Activated CD4-positive, alpha-beta T cell treated with anti-CD3 and anti-CD28 coated beads, Interleukin-2, amount 10 ng/mL, durations not matched to agents 7 days and 5 days (primary cell): Measurements from ENCODE around the gene MRPS2. TPM values are rescaled to one million over a fixed set of nuclear protein-coding genes. Genes with fewer than 3 reads are reported as not detected.

Source experiments
- CTCF ChIA-PET: fragments of 350-600 bp; sonication (Branson Sonifier 250); formaldehyde crosslinking; loops from one replicate; lab custom pipeline; 2021; ENCODE audit warnings: antibody characterized with exemption; lab: Charles Lee
- POLR2A ChIA-PET: fragments of 350-600 bp; sonication (Branson Sonifier 250); formaldehyde crosslinking; loops from one replicate; lab custom pipeline; 2021; ENCODE audit warnings: antibody characterized with exemption; lab: Charles Lee
- DNase-seq: peaks from one replicate; pipeline ENCODE4 v3.0.0-alpha.2; 2020
- H3K27ac Mint-ChIP-seq: one replicate; pipeline ENCODE4 v1.8.0; 2021; ENCODE audit warnings: mild to moderate bottlenecking, moderate library complexity, mixed read lengths
- H3K27me3 Mint-ChIP-seq: one replicate; pipeline ENCODE4 v1.8.0; 2021; ENCODE audit warnings: mixed read lengths
- H3K36me3 Mint-ChIP-seq: one replicate; pipeline ENCODE4 v1.8.0; 2021; ENCODE audit warnings: low read depth, mixed read lengths
- H3K4me1 Mint-ChIP-seq: one replicate; pipeline ENCODE4 v1.8.0; 2021; ENCODE audit warnings: mixed read lengths
- H3K4me3 Mint-ChIP-seq: one replicate; pipeline ENCODE4 v1.8.0; 2021; ENCODE audit warnings: mild to moderate bottlenecking, moderate library complexity, mixed read lengths
- H3K9me3 Mint-ChIP-seq: one replicate; pipeline ENCODE4 v1.8.0; 2021; ENCODE audit warnings: mixed read lengths
- total RNA-seq, 2 experiments: library from RNA; stranded (reverse); gene quantifications; one replicate each; pipeline ENCODE4 v1.2.3, GENCODE V29; 2021

The MRPS2 gene
- total RNA-seq, 2 experiments from 2014 or later: 28.0 to 31.2 TPM

DNA sequence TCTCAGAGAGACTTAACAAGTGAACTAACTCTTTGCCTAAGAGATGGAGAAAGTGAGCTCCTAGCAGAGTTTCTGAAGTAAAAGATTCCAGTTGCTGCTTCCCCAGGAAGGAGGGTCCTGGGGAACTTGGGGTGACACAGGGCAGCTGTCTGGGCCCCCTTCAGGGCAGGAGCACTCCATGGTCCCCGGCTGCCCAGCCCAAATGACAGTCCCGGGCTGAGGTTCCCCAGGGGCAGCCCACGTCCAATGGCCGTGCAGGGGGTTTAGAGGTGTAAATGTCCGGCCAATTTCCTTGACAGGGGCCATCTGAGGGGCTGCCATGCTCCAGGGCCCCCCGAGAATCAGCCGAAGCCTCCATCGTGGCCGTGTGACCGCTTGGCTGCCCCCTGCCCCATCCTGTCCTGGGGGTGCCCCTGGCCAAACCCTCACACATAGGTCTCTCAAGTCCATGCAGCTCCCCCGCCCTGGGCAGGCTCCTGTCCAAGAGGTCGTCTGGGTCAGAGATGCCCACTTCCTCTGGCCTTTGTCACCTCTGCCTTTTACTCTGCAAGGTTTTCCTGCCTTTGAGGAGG lies 26.4 kb upstream of the MRPS2 start:
- DNase-seq: no peak
- H3K4me3 Mint-ChIP-seq: no peak overlapping the region
- no peaks in the 10 kb centered on the region for H3K36me3 Mint-ChIP-seq
- peaks cover 8% of the 10 kb centered on the region for H3K4me1 Mint-ChIP-seq
- no peak overlapping the region for H3K27ac Mint-ChIP-seq
- POLR2A ChIA-PET: interaction anchor here (0.6 kb wide), 1 partner anchor 403 kb away, joined by 13 read pairs; no protein-coding TSS in a partner anchor
- peaks cover 20% of the 10 kb centered on the region for H3K27me3 Mint-ChIP-seq
- H3K9me3 Mint-ChIP-seq: no peaks in the 10 kb centered on the region
- CTCF ChIA-PET: no interaction called here

DNA sequence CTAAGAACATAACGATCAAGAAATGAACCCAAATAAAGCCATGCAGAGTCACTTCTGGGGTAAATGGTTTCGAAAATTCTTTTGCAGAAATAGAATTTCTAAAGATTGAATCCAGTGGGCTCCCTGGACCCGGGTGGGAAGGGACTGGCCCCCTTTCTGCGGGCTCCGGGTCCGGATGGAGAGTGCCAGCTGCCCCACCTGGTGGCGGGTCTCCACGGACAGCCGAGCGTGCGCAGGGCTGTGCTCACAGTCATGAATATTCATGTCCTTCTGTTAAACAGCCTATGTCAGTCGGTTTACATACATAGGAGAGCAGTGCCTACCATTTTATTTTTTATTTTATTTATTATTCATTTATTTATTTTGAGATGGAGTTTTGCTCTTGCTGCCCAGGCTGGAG lies 25.6 kb upstream of the MRPS2 start:
- no peaks in the 10 kb centered on the region for H3K36me3 Mint-ChIP-seq
- H3K27me3 Mint-ChIP-seq: peaks cover 20% of the 10 kb centered on the region
- POLR2A ChIA-PET: no interaction called here
- H3K4me3 Mint-ChIP-seq: no peak overlapping the region
- no peak overlapping the region for H3K27ac Mint-ChIP-seq
- no peaks in the 10 kb centered on the region for H3K9me3 Mint-ChIP-seq
- no peak for DNase-seq
- H3K4me1 Mint-ChIP-seq: peaks cover 5% of the 10 kb centered on the region
- CTCF ChIA-PET: no interaction called here

DNA sequence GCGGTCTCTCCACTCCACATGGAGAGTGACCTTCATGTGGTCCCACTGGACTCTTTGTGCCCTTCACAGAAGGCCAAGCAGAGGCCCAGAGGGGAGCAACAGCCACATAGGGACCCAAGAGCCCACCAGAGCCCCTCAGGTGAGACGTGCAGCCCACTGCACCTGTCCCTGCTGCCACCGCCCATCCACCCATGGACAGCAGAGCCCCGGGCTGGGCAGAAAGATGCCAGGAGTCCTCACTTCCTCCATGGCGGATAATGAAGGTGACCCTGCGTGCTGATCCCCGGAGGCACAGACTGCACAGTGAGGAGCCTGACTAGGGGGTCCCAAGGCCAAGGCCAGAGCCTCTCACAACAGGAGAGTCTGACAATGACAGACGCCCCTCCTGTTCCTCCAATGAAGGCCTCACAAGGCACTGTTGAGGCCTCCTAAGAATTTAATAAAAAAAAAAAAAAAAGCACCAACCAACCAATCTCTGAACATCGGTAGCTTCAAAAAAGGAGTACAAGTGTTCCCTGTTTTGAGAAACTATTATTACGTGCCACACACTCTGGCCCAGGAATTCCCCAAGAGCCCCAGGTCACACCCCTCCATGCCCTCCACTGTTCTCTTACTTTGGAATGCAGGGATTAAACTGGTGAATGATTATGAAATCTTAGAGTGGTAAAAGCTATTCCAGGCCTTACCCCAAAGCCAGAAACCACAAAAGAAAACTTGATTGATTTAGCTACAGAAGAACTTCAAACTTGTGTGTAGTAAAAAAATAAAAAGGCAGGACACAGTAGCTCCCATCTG lies 23.7 kb upstream of the MRPS2 start:
- H3K9me3 Mint-ChIP-seq: no peaks in the 10 kb centered on the region
- H3K4me1 Mint-ChIP-seq: peaks cover 4% of the 10 kb centered on the region
- CTCF ChIA-PET: interaction anchor here (1.0 kb wide), 1 partner anchor 11 kb away, joined by 3 read pairs; no protein-coding TSS in a partner anchor
- DNase-seq: no peak
- POLR2A ChIA-PET: no interaction called here
- no peak overlapping the region for H3K27ac Mint-ChIP-seq
- peaks cover 32% of the 10 kb centered on the region for H3K27me3 Mint-ChIP-seq
- H3K4me3 Mint-ChIP-seq: no peak overlapping the region
- H3K36me3 Mint-ChIP-seq: no peaks in the 10 kb centered on the region

DNA sequence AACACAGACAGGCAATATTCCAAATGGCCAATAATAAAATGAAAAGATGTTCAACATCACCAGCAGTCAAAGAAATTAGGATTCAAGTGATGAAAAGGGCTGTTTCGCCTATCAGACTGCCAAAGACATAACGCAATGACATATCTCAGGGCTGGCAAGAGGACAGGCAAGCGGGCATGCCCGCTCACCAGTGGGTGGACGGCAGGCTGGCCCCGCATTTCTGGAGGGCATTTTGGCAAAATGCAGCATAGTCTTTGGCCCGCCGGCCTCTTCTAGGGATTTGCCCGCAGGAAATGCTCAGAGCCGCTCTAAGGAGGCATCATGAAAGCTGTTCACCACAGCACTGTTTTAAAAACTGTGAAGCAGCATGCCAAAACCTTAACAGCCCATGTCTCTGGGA lies 22.3 kb upstream of the MRPS2 start:
- CTCF ChIA-PET: no interaction called here

DNA sequence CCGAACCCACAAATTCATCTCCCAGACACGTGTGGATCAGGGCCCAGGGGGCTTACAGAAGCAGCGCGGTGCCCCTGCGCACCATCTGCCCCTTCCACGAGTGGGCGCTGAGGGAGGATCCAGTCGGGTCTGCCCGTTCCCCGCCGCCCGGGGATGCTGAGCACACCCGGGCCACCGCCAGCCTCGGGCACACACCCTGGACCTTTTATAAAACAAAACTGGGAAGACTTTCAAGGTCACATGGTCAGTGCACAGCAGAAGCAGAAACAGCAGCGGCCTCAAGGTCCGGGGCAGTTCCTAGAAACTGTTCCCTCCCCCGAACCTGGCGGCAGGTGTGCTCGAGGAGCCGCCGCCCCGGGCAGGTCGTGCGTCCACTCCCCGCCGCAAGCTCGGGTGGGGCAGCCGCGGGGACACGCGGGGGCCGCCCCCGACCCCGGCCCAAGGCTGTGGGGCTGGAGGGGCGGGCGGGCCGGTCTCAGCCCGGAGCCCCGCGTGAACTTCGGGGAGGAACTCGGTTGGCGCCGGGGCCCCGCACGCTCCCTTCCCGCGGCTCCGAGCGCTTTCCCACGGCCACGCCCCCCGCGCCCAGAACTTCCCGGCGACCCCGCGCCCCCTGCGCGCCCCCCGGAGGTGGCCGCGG lies 21.5 kb upstream of the MRPS2 start:
- CTCF ChIA-PET: no interaction called here
- H3K4me3 Mint-ChIP-seq: peak overlapping the region; percentile 65
- POLR2A ChIA-PET: no interaction called here
- peaks cover 4% of the 10 kb centered on the region for H3K4me1 Mint-ChIP-seq
- peaks cover 41% of the 10 kb centered on the region for H3K27me3 Mint-ChIP-seq
- H3K27ac Mint-ChIP-seq: no peak overlapping the region
- H3K36me3 Mint-ChIP-seq: no peaks in the 10 kb centered on the region
- H3K9me3 Mint-ChIP-seq: no peaks in the 10 kb centered on the region
- DNase-seq: no peak

More for the DNA sequence above, 22.3 kb upstream of the MRPS2 start:
- Mint-ChIP-seq H3K4me1 (peaks cover 4% of the 10 kb centered on the region), H3K36me3 (no peaks in the 10 kb centered on the region), H3K9me3 (no peaks in the 10 kb centered on the region), H3K27me3 (peaks cover 41% of the 10 kb centered on the region), H3K27ac (no peak overlapping the region), H3K4me3 (peak overlapping the region; percentile 65)
- POLR2A ChIA-PET: no interaction called here
- no peak for DNase-seq

DNA sequence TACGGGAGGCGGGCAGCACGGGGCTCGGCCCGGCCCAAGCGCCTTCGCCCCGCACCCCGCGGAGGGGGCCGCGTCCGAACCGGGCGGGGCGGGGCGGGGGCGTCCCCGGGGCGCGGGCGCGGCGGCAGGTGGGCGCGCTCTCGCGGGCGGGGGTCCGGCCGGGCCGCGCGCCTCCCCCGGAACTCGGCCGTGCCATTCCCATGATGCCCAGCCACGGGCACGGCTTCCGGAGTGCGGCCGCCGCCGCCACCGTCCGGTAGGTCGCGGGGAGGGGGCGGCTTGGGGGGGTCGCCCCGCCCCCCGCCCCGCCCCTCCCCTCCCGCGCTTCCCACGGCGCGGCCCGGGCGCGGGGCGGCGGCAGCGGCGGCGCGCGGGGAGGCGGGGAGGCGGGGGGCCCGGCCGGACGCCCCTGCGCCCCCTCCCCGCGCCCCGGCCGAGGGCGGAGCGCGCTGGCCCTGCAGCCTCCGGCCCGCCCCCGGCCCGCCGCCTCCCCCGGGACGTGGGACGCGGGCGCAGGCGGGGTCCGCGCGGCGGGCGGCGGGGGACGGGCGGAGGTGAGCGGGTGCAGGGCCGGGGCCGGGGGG lies 20.9 kb upstream of the MRPS2 start, which contains the start of gene PPP1R26:
PPP1R26 (plus strand) TSS at position 314 of the 584 bp plus-strand sequence. CDS start 4,729 bp downstream, outside the sequence.
- H3K27me3 Mint-ChIP-seq: peaks cover 41% of the 10 kb centered on the region
- no peak within 1 kb of the TSS for H3K27ac Mint-ChIP-seq
- POLR2A ChIA-PET: no interaction called here
- H3K36me3 Mint-ChIP-seq: no peaks in the 10 kb centered on the region
- CTCF ChIA-PET: interaction anchor here (1.0 kb wide), 1 partner anchor 20 kb away, joined by 3 read pairs; no protein-coding TSS in a partner anchor
- H3K9me3 Mint-ChIP-seq: no peaks in the 10 kb centered on the region
- DNase-seq: no peak
- H3K4me3 Mint-ChIP-seq: peak within 1 kb of the TSS; percentile 65
- peaks cover 4% of the 10 kb centered on the region for H3K4me1 Mint-ChIP-seq

DNA sequence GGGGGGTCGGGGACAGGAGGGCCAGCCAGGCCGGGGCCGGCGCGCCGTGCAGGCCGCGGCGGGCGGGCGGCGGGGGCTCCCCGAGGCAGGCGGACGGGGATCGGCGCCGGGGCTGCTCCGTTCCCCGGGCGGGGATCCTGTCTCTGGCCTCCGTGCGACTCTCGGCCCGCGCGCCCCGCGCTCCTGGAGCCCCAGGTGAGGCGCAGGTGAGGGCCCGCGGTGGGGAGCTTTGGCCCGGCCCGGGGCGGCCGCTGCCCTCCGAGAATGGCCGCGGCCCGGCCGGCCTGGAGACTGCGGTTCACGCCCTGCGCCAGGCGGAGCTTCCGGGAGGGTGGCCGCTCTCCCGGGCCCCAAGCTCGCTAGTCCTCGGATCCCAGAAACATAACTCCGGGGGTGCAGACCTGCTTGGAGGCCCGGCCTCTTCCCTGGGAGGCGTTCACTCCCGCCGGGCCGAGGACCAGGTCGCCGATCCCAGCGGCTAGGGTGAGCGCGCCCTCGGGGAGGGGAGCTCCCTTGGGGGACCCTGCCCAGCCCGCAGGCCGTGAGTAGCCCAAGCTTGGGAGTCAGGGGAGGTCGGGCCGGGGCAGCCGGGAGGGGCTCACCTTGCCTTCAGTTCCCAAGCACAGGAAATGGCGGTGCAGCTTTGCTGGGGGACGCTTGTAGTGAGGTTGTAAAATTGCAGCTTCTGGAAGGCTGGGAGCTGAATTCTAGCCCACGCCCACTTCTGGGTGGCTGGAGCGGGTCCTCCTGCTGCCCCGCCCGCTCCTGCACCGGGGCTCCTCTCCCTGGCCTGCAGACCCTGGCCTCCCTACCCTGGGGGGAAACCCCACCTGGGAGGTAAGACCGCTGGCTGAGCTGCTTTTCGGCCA lies 20.2 kb upstream of the MRPS2 start:
- no peak for DNase-seq
- ChIA-PET POLR2A (no interaction called here), CTCF (interaction anchor here (1.0 kb wide), 1 partner anchor 20 kb away, joined by 3 read pairs; no protein-coding TSS in a partner anchor)
- Mint-ChIP-seq H3K36me3 (no peaks in the 10 kb centered on the region), H3K27me3 (peaks cover 41% of the 10 kb centered on the region), H3K4me3 (no peak overlapping the region), H3K27ac (no peak overlapping the region), H3K4me1 (peaks cover 4% of the 10 kb centered on the region), H3K9me3 (no peaks in the 10 kb centered on the region)

DNA sequence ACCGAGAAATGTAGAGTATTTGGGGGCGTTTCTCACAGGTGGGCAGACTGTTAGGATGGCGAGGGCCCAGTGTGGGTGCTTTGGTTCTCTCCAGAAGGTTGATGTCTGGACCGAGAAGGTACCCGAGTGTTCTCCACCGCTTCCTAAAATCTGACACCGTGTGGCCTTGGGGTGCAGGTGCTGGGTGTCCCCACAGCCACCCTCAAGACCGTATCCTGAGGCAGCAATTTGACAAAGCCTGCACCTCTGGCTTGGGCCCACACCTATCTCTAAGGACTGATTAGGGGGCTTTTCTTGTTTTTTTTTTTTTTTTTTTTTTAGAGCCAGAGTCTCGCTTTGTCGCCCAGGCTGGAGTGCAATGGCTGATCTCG lies 19.6 kb upstream of the MRPS2 start:
- Mint-ChIP-seq H3K27ac (no peak overlapping the region), H3K27me3 (peaks cover 37% of the 10 kb centered on the region), H3K4me1 (peaks cover 4% of the 10 kb centered on the region), H3K36me3 (no peaks in the 10 kb centered on the region), H3K9me3 (no peaks in the 10 kb centered on the region), H3K4me3 (peak overlapping the region; percentile 25)
- ChIA-PET POLR2A (no interaction called here), CTCF (no interaction called here)
- no peak for DNase-seq

DNA sequence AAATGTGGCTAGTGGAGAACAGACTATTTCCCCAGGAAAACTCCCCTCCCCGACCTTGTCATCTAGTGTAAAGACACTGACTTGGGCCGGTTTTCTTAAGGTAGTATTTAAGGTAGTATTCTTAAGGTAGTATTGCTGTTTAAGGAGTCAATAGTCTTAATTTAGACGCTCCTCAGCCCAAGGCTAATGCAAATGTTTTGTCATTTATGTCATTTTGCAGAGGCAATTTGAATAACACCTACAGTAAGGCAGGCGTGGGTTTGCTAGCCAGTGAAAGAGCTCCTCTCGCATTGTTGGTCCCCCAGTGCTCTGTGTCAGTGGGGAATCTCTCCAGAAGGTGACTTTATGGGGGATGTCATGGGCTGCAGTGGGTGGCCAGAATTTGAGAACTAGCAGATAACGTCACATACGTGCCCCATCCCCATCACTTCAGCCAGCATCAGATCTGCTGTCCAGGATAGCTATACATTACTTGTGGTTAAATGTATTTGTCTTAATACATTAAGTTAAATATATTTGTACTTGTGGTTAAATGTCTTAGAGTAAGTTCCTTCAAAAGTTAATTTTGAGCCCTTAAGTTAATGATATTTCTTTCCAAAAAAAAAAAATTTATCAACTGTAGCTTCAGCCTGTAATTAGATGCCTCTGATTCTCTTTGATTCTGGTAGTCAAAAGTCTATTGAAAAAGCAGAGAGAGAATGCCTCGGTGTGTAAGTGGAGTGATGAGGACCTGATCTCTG lies 18.3 kb upstream of the MRPS2 start:
- ChIA-PET CTCF (interaction anchor here (1.1 to 1.2 kb wide), 2 partner anchors 18 to 43 kb away, joined by 3 read pairs; a partner anchor contains a TSS), POLR2A (no interaction called here)
- Mint-ChIP-seq H3K4me1 (peaks cover 4% of the 10 kb centered on the region), H3K9me3 (no peaks in the 10 kb centered on the region), H3K4me3 (no peak overlapping the region), H3K27me3 (peaks cover 36% of the 10 kb centered on the region), H3K36me3 (no peaks in the 10 kb centered on the region), H3K27ac (no peak overlapping the region)
- DNase-seq: no peak

DNA sequence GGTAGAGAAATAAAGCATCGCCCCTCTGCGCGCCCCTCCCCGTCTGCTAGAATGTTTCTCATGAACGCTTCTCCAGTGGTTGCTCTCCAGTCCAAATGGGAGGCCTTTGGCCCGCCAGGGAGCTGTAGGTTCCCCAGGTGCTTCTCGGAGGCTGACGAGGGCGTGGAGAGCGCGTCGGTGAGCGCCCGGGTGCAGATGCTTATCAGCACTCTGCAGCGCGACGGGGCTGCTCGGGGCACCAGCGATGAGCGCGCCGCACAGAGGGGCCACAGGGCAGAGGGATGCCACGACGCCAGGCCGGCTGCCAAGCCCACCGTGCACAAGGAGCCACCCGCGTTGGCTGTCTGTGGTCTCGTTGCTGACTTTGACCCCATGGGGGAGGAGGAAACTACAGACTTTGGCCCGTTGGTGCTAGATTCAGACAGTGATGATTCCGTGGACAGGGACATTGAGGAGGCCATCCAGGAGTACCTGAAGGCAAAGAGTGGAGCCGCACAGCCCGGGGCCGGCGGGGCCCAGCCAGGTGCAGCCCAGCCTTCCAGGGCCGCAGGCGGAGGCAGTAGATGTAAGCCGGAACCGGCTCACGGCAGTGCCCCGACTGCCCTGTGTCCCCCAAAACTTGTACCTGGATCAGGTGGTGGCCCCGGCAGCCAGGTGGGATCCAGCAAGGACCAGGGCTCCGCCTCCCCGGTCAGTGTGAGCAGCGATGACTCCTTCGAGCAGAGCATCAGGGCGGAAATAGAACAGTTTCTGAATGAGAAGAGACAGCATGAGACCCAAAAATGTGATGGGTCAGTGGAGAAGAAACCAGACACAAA lies 15.8 kb upstream of the MRPS2 start:
- ChIA-PET CTCF (no interaction called here), POLR2A (no interaction called here)
- Mint-ChIP-seq H3K4me3 (no peak overlapping the region), H3K4me1 (no peaks in the 10 kb centered on the region), H3K36me3 (no peaks in the 10 kb centered on the region), H3K27ac (no peak overlapping the region), H3K9me3 (no peaks in the 10 kb centered on the region), H3K27me3 (peaks cover 22% of the 10 kb centered on the region)
- DNase-seq: no peak

DNA sequence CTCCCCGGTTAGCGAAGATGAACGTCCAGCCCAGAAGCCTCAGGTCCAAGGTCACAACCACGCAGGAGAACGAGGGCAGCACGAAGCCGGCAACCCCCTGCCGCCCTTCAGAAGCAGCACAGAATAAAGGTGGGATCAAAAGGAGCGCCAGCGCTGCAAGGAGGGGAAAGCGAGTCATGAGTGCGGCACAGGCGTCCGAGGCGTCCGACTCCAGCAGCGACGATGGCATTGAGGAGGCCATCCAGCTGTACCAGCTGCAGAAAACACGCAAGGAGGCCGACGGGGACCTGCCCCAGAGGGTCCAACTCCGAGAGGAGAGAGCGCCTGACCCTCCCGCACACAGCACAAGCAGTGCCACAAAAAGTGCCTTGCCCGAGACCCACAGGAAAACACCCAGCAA lies 15.1 kb upstream of the MRPS2 start:
- H3K27ac Mint-ChIP-seq: no peak overlapping the region
- H3K4me3 Mint-ChIP-seq: no peak overlapping the region
- CTCF ChIA-PET: interaction anchor here (0.6 kb wide), 1 partner anchor 67 kb away, joined by 3 read pairs; no protein-coding TSS in a partner anchor
- H3K27me3 Mint-ChIP-seq: peaks cover 21% of the 10 kb centered on the region
- DNase-seq: no peak
- H3K36me3 Mint-ChIP-seq: no peaks in the 10 kb centered on the region
- H3K9me3 Mint-ChIP-seq: no peaks in the 10 kb centered on the region
- POLR2A ChIA-PET: no interaction called here
- H3K4me1 Mint-ChIP-seq: no peaks in the 10 kb centered on the region
